ENCODE measurements around the gene TATDN2. TPM values are rescaled to one million over a fixed set of nuclear protein-coding genes. Genes with fewer than 3 reads are reported as not detected.

TATDN2 gene
- total and polyA plus RNA-seq, 9 of the 15 experiments (the other 6 are each of a cell fraction or from before 2014, with no cell fraction given): 5.2 to 44.7 (median 25.8) TPM

GRCh38 chr3:10248184-10248983 lies at the start of gene TATDN2 (continued):
- TF ChIP-seq RERE (CRISPR knock-in tag; IDR thresholded peaks at IDR 0.05; ENCODE audit: borderline replicate concordance) (no peak), CBX2 (IDR thresholded peaks at IDR 0.05; ENCODE audit: insufficient read depth, low read length, poor library complexity, severe bottlenecking) (no peak), PYGO2 (tag; IDR thresholded peaks at IDR 0.05) (no peak), GTF2A2 (tag; IDR thresholded peaks at IDR 0.05) (no peak), SP2 (IDR thresholded peaks at IDR 0.05; ENCODE audit: extremely low read depth, low read depth, low read length, poor library complexity, severe bottlenecking) (peak; percentile 30), ETV5 (CRISPR knock-in tag; IDR thresholded peaks at IDR 0.05; ENCODE audit: low read depth) (no peak), RNF2 (IDR thresholded peaks at IDR 0.05) (peak; percentile 64; the same call in 1 of the 2 replicates), PML (IDR thresholded peaks at IDR 0.05; ENCODE audit: low read length) (0 out of 2 replicates have a peak, but pooled peaks have one; percentile 14), ZBTB33 (CRISPR knock-in tag; IDR thresholded peaks at IDR 0.05) (peak; percentile 70), ZFP30 (CRISPR knock-in tag; IDR thresholded peaks at IDR 0.05; ENCODE audit: borderline replicate concordance) (no peak), THRAP3 (IDR thresholded peaks at IDR 0.05; ENCODE audit: borderline replicate concordance) (no peak), SIN3B (IDR thresholded peaks at IDR 0.05; ENCODE audit: low read depth) (peak; percentile 85), KLF13 (tag; IDR thresholded peaks at IDR 0.05; ENCODE audit: borderline replicate concordance, low read depth) (0 out of 2 replicates have a peak, but pooled peaks have one; percentile 26)
- TF ChIP-seq, protein P1, sequence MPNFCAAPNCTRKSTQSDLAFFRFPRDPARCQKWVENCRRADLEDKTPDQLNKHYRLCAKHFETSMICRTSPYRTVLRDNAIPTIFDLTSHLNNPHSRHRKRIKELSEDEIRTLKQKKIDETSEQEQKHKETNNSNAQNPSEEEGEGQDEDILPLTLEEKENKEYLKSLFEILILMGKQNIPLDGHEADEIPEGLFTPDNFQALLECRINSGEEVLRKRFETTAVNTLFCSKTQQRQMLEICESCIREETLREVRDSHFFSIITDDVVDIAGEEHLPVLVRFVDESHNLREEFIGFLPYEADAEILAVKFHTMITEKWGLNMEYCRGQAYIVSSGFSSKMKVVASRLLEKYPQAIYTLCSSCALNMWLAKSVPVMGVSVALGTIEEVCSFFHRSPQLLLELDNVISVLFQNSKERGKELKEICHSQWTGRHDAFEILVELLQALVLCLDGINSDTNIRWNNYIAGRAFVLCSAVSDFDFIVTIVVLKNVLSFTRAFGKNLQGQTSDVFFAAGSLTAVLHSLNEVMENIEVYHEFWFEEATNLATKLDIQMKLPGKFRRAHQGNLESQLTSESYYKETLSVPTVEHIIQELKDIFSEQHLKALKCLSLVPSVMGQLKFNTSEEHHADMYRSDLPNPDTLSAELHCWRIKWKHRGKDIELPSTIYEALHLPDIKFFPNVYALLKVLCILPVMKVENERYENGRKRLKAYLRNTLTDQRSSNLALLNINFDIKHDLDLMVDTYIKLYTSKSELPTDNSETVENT (CRISPR knock-in tag; IDR thresholded peaks at IDR 0.05): peak; percentile 93
- TF ChIP-seq, protein P2, sequence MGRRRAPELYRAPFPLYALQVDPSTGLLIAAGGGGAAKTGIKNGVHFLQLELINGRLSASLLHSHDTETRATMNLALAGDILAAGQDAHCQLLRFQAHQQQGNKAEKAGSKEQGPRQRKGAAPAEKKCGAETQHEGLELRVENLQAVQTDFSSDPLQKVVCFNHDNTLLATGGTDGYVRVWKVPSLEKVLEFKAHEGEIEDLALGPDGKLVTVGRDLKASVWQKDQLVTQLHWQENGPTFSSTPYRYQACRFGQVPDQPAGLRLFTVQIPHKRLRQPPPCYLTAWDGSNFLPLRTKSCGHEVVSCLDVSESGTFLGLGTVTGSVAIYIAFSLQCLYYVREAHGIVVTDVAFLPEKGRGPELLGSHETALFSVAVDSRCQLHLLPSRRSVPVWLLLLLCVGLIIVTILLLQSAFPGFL (CRISPR knock-in tag; IDR thresholded peaks at IDR 0.05): no peak

Measured in K562 (cell line).